PC-3 (cell line): Measurements from ENCODE around the gene PLCD1. TPM values are rescaled to one million over a fixed set of nuclear protein-coding genes. Genes with fewer than 3 reads are reported as not detected.

ENCODE experiments used
- ATAC-seq: fragments of 200-7000 bp; cut with Tn5 transposase; 2 replicates; pipeline ENCODE4 v1.9.1; 2020; ENCODE audit warnings: mild to moderate bottlenecking, moderate library complexity
- BruUV-seq: library from RNA; stranded (reverse); fragments of 400-500 nt; replicated peaks from 2 replicates; lab custom pipeline; 2021; lab: Mats Ljungman, UMichigan
- CTCF ChIA-PET: fragments of 300-600 bp; sonication (Branson Sonifier 250); formaldehyde crosslinking; loops from one replicate; lab custom pipeline; 2022; ENCODE audit warnings: antibody characterized with exemption; lab: Charles Lee
- POLR2A ChIA-PET: fragments of 300-600 bp; sonication (Branson Sonifier 250); formaldehyde crosslinking; loops from one replicate; lab custom pipeline; 2022; ENCODE audit warnings: antibody characterized with exemption; ENCODE audit not compliant: unreplicated experiment; lab: Charles Lee
- DNase-seq: peaks from one replicate; pipeline ENCODE4 v3.0.0-alpha.2; 2015
- H2AFZ ChIP-seq: fragments of 300-600 bp; sonication (generic); 2 replicates; pipeline ENCODE4 v1.6.0; 2016; ENCODE audit warnings: antibody characterized with exemption, low read length
- H3F3A ChIP-seq: fragments of 300-600 bp; sonication (generic); one replicate; pipeline ENCODE4 v1.6.0; 2017; ENCODE audit warnings: antibody characterized with exemption, low read length, control low read depth, mild to moderate bottlenecking; ENCODE audit not compliant: unreplicated experiment
- H3K27ac ChIP-seq: fragments of 300-600 bp; sonication (generic); 2 replicates; pipeline ENCODE4 v1.5.1; 2016; ENCODE audit warnings: mild to moderate bottlenecking, low read length
- H3K27me3 ChIP-seq: fragments of 300-600 bp; sonication (generic); 2 replicates; pipeline ENCODE4 v1.6.1; 2016; ENCODE audit warnings: low read length, mixed read lengths
- H3K36me3 ChIP-seq: fragments of 300-600 bp; sonication (generic); 2 replicates; pipeline ENCODE4 v1.6.1; 2016; ENCODE audit warnings: low read depth, mixed run types, low read length, mixed read lengths
- H3K4me1 ChIP-seq: fragments of 300-600 bp; sonication (generic); 2 replicates; pipeline ENCODE4 v1.5.1; 2016; ENCODE audit warnings: low read length; ENCODE audit not compliant: insufficient read depth
- H3K4me2 ChIP-seq: fragments of 300-600 bp; sonication (generic); 2 replicates; pipeline ENCODE4 v1.6.0; 2016; ENCODE audit warnings: low read length
- H3K4me3 ChIP-seq: fragments of 300-600 bp; sonication (generic); 2 replicates; pipeline ENCODE4 v1.5.1; 2016; ENCODE audit warnings: mild to moderate bottlenecking, low read length, mixed read lengths
- H3K79me2 ChIP-seq: fragments of 300-600 bp; sonication (generic); 2 replicates; pipeline ENCODE4 v1.6.1; 2017; ENCODE audit warnings: low read length, mixed read lengths
- H3K9ac ChIP-seq: fragments of 300-600 bp; sonication (generic); 2 replicates; pipeline ENCODE4 v1.6.0; 2016; ENCODE audit warnings: mild to moderate bottlenecking, low read length
- H3K9me2 ChIP-seq: fragments of 300-600 bp; sonication (generic); replicated peaks from 2 replicates; pipeline ENCODE4 v1.6.1; 2016; ENCODE audit warnings: mixed run types, low read length, mixed read lengths
- H3K9me3 ChIP-seq: fragments of 300-600 bp; sonication (generic); 2 replicates; pipeline ENCODE4 v1.6.1; 2016; ENCODE audit warnings: low read length, mixed read lengths
- H4K20me1 ChIP-seq: fragments of 300-600 bp; sonication (generic); 2 replicates; pipeline ENCODE4 v1.6.1; 2016; ENCODE audit warnings: low read length, mixed read lengths
- CTCF ChIP-seq: fragments of 300-600 bp; sonication (generic); conservative IDR thresholded peaks from 2 replicates; pipeline ENCODE4 v1.5.1; 2017; ENCODE audit warnings: antibody characterized with exemption, low read depth, mild to moderate bottlenecking, low read length
- EZH2 ChIP-seq: fragments of 300-600 bp; sonication (generic); IDR thresholded peaks from one replicate; pipeline ENCODE4 v1.6.1; 2017; ENCODE audit warnings: antibody characterized with exemption, mild to moderate bottlenecking, low read length; ENCODE audit not compliant: unreplicated experiment
- EZH2phosphoT487 ChIP-seq: fragments of 300-600 bp; sonication (generic); IDR thresholded peaks from 2 replicates; pipeline ENCODE4 v1.6.1; 2018; ENCODE audit warnings: mild to moderate bottlenecking, antibody characterized with exemption, low read length, borderline replicate concordance
- intact Hi-C: fragments of 100-400 bp; cut with micrococcal nuclease; formaldehyde crosslinking; loops from 2 replicates; pipeline ENCODE4 v1.9.0; 2023
- total RNA-seq: library from RNA; depleted of rRNA; stranded (reverse); fragments of >200 nt; gene quantifications from 2 replicates; pipeline ENCODE4 v1.2.3, GENCODE V29; 2014

PLCD1 gene
- total RNA-seq, 1 experiment from 2014 or later = 18.5 TPM

- Histone ChIP-seq H4K20me1 (no peaks in the 10 kb centered on the region), H3K36me3 (0 out of 2 replicates have a peak, but pooled peaks cover 5% of the 10 kb centered on the region), H3K9me2 (no peaks in the 10 kb centered on the region), H2AFZ (no peak overlapping the region), H3K27ac (no peak overlapping the region), H3K9ac (no peak overlapping the region), H3K79me2 (no peaks in the 10 kb centered on the region), H3F3A (no peaks in the 10 kb centered on the region), H3K4me3 (no peak overlapping the region), H3K9me3 (no peaks in the 10 kb centered on the region), H3K4me1 (peaks cover 21% of the 10 kb centered on the region), H3K4me2 (no peak overlapping the region), H3K27me3 (no peaks in the 10 kb centered on the region)
- ChIA-PET CTCF (no interaction called here), POLR2A (no interaction called here)
- TF ChIP-seq CTCF (no peak), EZH2phosphoT487 (no peak), EZH2 (no peak)
- no TSS peak for BruUV-seq
- ATAC-seq (no peak), DNase-seq (no peak)
- intact Hi-C loops = no loop called here
Observed at GRCh38 chr3:38021196-38021595, 8.2 kb downstream of the PLCD1 start.

- Histone ChIP-seq H3K27me3 (no peaks in the 10 kb centered on the region), H3K9ac (no peak overlapping the region), H3F3A (no peaks in the 10 kb centered on the region), H3K4me1 (peaks cover 12% of the 10 kb centered on the region), H3K79me2 (no peaks in the 10 kb centered on the region), H3K27ac (no peak overlapping the region), H4K20me1 (no peaks in the 10 kb centered on the region), H3K4me3 (no peak overlapping the region), H3K4me2 (no peak overlapping the region), H3K9me3 (no peaks in the 10 kb centered on the region), H3K36me3 (0 out of 2 replicates have a peak, but pooled peaks cover 6% of the 10 kb centered on the region), H2AFZ (no peak overlapping the region), H3K9me2 (no peaks in the 10 kb centered on the region)
- TF ChIP-seq EZH2phosphoT487 = no peak
- no peak for TF ChIP-seq EZH2
- TF ChIP-seq CTCF = no peak
- intact Hi-C loops = no loop called here
- ChIA-PET POLR2A (no interaction called here), CTCF (no interaction called here)
- no TSS peak for BruUV-seq
- DNase-seq = no peak
- no peak for ATAC-seq
Observed at GRCh38 chr3:38020342-38020726, 9.1 kb downstream of the PLCD1 start.

GRCh38 chr3:38019658-38020341 lies 9.6 kb downstream of the PLCD1 start:
- no peak overlapping the region for H3K27ac ChIP-seq
- DNase-seq (no peak), ATAC-seq (no peak)
- 0 out of 2 replicates have a peak, but pooled peaks cover 6% of the 10 kb centered on the region for H3K36me3 ChIP-seq
- H3K4me2 ChIP-seq = no peak overlapping the region
- H4K20me1 ChIP-seq = no peaks in the 10 kb centered on the region
- no peaks in the 10 kb centered on the region for H3K79me2 ChIP-seq
- intact Hi-C loops = no loop called here
- no TSS peak for BruUV-seq
- no peaks in the 10 kb centered on the region for H3K27me3 ChIP-seq
- H3F3A ChIP-seq = no peaks in the 10 kb centered on the region
- no peak overlapping the region for H3K4me3 ChIP-seq
- no peak for TF ChIP-seq EZH2
- TF ChIP-seq CTCF = no peak
- POLR2A ChIA-PET = no interaction called here
- CTCF ChIA-PET = no interaction called here
- H3K4me1 ChIP-seq = peaks cover 10% of the 10 kb centered on the region
- no peak overlapping the region for H3K9ac ChIP-seq
- H3K9me3 ChIP-seq = no peaks in the 10 kb centered on the region
- no peak overlapping the region for H2AFZ ChIP-seq
- no peaks in the 10 kb centered on the region for H3K9me2 ChIP-seq
